GM21423 (cell line): ENCODE data around the gene MON1B.
"Not testable (repeated sequence)": the region's sequence is repeated elsewhere in the genome, so short reads cannot be mapped to it uniquely, and the experiment has no call there.

ENCODE experiments used
- ATAC-seq: cut with Tn5 transposase; IDR thresholded peaks from one replicate; pipeline ENCODE4 v1.9.1; 2021; ENCODE audit warnings: mild to moderate bottlenecking, moderate library complexity; ENCODE audit not compliant: unreplicated experiment

Gene MON1B

DNA sequence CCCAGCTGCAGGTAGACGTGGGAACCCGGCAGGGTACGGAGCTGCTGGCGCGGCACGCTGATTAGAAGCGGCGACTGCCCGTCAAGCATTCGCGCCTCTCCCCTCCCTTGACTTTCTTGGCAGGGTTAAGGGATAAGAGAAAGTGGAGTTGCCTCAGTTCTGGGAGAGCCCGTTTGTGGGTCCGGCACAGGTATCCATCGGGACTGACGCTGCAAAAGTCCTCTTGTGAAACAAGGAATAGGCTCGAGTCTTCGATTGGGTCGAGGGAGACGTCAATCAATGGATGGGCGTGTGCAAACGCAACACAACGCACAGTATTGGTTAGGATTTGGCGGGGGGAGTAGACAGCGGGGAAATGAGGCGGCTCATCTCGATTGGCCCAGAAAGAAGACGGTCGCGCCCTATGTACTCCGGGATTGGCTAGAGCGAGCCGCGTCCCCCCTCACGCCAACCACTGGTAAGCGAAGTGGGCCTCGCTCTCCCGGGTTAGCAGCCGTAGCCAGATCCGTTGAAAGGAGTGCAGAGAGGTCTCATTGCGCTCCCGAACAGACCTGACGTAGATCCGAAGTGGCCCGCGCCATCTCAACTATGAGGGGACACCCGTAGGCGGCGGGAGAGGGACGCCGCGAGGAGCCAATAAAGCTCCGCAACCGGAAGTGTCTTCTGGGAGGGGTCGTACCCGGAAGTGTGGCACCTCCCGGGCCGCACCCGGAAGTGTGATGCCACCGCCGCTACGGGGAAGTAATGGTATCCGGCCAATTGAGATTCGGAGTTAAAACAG lies at the start of gene MON1B:
TSS of gene MON1B (plus strand) at position 713 of the 781 bp plus-strand sequence. CDS start 296 bp downstream, outside the sequence.
- ATAC-seq, result peak; percentile 95

DNA sequence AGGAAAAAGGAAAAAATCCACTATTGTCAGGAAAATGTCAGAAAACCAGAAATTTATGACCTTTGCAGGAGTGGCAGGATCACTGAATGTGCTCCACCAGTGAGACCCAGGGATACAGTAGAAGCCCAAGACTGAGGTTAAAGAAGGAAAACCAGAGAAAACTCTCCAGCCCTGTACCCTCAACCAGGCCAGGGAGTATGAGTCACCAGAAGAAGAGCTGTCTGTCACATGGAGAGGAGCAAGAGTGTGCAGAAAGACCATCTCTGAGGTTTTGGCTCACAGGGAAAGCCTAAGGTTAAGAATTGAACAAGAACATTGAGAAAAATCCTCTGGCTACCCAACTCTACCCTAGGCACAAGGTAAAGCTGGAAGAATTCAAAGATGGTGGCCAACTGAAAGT lies 47.6 kb upstream of the MON1B start:
- no peak for ATAC-seq

DNA sequence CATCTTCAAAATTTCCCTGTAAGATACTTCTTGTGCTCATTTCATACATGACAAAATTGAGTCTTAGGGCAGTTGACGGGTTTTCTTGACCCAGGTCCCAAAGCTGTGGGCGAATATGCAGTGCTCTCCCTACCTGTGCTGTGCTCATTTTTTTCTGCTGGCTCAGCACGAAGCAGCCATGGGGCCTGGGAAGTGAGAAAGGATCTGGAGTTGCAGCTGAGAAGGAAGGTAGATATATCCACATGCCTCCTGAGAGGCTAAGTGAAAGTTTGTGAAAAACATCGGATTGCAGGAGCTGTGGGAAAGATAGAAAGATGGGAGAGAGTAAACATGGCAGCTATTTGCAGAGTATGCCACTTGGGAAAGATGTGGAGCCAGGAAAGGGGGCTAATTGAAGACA lies 42.9 kb upstream of the MON1B start:
- no peak for ATAC-seq

DNA sequence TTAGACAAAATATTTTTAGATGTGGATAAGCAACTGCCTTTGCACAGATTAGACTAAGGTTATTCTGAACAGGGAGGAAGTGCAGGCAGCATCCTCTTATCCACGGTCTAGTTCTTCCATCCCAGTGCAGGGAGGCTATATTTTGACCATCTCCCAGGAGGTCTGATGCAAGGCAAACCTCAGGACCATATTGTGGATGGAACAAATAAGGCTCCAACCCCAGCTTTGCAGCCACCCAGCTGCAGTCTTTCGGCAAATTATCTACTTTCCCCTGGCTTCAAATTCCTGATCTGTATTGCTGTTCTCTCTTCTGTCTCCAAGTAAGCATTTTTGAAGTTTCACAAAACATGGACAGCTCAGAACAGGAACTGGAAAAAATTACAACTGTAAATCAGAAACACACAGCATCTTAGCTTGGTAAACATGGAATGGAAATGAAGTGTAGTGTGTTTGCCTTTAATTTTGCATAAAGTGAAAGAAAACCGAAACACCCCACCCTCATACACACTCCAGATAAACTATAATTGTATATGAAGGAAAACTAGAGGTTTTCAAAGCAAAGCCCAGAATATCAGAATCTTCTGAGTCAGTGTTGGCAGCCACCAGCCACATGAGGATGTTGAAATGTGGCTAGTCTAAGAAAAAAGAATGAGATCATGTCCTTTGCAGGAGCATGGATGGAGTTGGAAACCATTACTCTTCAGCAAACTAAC lies 33.5 kb upstream of the MON1B start:
- ATAC-seq, result no peak

DNA sequence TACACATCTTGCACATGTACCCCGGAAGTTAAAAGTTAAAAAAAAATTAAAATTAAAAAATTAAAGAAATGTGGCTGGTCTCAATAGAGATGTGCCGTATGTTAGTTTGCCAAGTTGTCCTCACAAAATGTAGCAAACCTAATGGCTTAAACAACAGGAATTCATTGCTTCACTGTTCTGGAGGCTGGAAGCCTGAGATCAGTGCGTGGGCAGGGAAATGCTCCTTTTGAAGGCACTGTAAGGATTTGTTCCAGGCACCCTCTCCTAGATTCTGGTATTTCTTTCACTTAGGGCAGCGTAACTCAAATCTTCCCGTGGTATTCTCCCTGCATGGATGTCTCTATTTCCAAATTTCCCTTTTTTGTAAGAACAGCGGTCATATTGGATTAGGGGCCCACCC lies 32.7 kb upstream of the MON1B start:
- no peak for ATAC-seq

DNA sequence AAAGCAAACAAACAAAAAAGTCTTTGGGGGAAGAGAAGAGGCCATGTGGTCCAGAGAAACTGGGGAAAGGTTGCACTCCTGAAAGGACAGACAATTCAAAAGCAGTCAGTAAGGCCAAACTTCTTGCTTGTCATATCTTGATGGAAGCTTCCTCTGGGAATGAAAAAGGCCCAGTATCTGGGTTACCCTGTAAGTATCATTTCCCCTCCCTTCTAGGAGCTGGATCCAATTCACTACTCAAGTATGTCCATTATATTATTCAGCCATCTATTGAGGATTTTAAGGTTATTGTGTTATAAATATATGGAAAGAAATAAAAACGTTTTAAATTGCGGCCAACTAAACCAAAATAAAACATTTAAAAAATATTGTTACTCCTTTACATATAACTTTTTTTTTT lies 26.0 kb upstream of the MON1B start:
- no peak for ATAC-seq

DNA sequence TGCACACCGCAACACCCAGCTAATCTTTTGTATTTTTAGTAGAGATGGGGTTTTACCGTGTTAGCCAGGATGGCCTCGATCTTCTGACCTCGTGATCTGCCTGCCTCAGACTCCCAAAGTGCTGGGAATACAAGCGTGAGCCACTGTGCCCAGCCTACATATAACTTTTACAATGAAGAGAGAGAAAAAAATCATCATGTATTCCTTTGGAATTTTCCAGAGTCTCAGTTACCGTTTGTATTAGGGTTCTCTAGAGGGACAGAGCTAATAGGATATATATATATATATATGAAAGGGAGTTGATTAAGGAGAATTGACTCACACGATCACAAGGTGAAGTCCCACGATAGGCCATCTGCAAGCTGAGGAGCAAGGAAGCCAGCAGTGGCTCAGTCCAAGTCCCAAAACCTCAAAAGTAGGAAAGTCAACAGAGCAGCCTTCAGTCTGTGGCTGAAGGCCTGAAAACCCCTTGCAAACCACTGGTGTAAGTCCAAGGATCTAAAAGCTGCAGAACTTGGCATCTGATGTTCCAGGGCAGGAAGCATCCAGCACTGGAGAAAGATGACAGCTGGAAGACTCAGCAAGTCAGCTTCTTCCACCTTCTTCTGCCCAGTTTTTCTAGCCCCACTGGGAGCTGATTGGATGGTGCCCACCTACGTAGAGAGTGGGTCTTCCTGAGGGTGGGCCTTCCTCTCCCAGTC lies 25.3 kb upstream of the MON1B start:
- not testable (repeated sequence) for ATAC-seq

DNA sequence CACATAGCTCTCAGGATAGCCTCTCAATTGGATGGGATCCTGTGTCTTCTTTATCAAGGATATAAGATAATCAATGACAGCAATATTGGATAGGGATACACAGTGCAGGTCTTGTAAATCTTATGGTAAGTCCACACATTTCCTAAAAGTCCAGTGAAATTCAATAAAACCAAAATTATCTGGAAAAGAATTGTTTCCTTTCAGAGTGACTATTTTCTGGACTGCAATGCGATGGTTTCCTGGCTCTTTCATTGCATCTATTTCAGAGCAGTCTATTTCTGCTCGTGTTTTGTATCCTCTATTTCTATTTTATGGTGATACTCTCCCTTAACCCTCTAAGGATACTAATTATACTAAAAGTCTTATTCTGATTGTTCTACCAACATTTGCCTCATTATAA lies 24.3 kb upstream of the MON1B start:
- ATAC-seq, result no peak

DNA sequence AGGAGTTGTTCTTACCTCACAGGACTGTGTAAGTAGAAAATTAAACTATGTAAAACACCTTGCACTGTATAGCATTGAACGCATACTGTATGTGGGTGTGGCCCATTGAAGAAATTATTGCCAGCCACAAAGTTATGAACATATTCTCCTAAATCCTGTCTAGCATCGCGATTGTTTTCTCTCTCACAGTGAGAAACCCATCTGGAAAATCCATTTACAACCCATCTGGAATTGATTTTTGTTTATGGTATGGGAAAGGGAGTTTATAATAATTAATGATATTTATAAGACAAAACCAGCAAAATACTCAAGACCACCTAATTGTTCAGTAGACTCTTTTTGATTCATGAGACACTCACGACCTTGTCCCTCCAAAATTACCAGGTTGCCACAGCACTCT lies 22.1 kb upstream of the MON1B start:
- ATAC-seq, result no peak

DNA sequence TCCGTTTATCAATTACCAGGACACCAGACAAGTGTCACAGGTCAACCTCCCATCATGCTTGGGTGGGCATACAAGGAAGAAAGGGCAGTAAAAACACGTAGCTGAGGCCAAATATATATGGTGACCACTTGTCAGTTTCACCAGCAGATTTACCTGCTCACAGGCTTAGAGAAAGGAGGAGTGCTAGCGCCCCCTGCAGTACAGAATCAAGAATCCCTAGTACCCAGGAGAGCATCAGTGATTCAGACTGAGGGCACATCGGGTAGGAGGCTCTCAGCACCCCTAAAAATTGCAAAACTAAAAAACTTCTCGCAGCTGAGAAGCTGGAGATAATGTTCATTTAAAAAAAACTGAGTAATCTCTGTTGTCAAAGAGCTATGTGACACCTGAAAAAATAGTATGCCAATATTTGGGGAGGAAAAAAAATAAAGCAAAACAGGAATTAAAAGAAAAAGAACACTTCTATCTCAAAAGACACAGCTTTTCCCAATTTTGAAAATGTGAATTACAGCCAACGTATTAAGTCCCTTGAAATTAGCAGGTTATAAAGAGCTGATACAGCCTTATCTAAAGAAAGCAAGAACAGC lies 21.2 kb upstream of the MON1B start:
- ATAC-seq, result peak; percentile 73

DNA sequence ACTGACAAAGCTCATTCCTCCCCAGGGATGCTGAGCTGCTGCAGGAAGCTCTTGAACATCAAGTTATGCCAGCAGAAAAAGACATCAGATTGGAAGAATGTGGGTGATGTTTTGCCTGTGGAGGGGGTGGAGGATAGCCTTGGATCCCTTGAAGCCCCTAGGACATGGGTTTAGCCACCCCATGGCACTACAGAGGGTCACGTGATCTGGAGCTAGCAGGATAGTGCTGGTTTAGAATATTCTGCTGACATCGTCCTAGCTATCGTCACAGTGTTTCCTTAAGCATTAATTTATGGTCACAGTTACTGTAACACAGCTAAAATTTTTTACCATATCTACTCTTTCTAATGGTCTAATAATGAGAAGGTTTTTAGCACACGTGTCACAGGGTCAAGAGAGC lies 20.2 kb upstream of the MON1B start:
- no peak for ATAC-seq

DNA sequence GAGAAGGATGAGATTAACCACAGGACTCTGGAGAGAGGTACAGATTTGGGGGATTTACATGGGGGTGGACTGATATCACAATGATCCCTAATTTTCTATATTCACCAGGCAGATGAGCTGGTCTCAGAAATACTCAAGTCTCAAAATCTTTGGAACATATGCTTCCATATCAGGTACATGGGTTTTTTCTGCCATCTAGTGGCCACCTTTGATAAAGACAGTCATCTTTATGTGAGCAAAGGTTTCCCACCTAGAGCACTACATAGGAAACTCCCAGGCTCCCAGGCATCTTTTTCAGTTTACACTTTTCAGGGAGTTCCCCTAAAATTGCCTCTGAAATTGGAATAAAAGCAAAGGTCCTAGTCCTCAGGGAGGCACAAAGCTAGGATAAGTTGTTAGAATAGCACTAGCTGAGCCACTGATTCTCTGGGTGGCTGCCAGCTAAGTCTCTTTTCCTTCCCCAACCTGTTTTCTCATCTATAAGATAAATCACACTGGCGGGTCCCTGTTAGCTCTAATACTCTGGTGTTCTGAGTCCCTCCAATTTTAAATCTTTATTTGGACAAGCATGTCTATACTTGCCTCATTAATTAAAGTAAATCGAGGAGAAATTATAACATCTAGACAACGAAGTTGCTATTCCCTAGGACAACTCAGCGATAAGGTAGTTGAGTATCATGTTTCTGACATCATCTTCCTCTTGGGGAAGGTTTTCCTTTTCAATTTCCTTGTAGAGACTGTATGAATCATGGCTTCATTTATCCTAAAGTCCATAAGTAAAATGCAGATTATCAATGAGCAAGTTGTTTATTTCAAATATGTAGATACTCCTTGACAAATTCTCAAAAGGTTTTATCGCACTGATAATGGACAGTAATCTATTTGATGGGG lies 19.0 kb upstream of the MON1B start:
- ATAC-seq, result no peak

DNA sequence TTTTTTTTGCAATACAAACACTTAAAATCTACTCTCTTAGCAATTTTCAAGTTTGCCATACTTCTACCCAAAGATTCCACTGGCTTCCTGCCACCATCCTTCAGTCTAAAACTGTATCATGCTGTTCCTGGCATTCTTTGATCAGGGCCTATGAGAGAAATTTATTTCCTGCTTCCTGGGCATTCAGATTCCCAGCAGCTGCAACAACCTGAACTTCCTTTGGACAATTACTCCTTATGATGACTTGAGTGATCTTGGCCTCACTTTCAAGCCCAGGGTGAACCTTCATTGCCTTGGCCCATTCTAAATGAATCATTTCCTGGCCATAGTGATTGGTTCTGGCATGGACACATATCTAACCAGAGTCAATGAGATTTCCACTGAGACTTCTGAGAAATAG lies 18.0 kb upstream of the MON1B start:
- ATAC-seq, result no peak

DNA sequence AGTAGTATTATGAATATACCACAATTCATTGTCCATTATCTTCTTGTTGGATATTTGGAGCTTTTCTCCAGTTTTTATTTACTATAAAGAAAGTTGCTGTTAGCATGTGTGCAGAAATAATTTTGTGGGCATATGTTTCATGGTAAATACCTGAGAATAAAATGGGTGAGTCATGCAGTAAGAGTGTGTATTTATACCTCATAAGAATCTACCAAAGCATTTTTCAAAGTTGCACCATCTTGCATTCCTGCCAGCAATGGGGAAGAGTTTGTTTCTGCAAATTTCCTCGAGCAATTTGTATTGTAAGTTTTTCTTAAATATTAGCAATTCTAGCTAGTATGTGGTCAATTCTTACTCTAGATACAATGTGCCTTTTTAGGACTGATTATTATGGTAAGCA lies 7.9 kb upstream of the MON1B start:
- no peak for ATAC-seq

DNA sequence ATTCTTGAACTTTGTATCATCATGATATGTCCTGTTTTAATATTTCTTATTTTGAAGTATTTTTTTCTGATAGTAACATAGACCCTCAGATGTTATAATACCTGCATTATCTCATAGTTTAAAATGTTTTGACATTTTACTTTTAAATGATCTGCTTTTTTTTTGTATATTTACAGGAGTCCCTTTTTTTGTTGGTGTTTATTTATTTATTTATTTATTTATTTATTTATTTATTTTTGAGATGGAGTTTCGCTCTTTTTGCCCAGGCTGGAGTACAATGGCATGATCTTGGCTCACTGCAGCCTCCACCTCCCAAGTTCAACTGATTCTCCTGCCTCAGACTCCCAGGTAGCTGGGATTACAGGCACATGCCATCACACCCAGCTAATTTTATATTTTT lies 4.7 kb upstream of the MON1B start:
- ATAC-seq, result not testable (repeated sequence)

DNA sequence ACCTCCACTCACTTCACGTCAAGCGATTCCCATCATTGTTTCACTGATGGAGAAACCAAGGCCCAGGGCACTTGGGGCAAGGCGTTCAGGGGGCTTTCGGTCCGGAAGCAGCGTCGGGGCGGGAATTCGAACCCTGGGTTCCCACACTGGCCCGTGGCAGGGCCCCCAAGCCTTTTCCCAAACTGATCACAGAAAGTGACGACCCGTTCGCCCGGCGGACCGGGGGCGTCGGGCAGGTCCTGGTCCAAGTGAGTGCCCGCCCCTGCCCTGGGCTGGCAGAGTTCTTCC lies 856 bp upstream of the MON1B start:
- ATAC-seq, result no peak

DNA sequence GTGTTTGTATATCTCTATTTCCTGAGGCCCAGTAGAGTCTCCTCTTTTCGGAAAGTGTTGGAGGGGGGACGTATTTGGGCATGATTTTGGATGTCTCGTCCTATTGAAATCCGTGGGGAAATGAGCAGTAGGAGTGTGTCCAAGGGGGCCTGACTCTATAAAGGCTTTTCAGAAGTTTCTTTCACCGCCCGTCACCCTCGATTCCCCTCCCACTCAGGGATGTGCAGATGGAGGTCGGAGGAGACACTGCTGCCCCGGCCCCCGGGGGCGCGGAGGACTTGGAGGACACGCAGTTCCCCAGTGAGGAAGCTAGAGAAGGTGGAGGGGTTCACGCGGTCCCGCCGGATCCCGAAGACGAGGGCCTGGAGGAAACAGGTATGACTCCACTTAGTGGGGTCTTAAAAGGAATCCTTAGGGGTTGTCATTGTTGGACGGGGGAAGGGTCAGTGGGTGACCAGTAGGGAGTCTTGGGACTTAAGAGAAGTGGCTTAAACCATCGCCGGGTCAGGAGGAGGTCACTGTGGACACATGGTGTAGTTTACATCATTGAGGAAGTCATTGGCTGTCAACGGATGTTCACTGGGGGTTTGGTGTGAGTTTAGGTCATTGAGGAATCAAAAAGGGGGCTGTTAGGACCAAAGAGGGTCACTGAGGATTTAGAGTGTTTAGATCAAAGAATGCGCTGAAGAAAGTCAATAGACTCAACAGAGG lies 424 bp downstream of the MON1B start:
- ATAC-seq, result peak; percentile 0

DNA sequence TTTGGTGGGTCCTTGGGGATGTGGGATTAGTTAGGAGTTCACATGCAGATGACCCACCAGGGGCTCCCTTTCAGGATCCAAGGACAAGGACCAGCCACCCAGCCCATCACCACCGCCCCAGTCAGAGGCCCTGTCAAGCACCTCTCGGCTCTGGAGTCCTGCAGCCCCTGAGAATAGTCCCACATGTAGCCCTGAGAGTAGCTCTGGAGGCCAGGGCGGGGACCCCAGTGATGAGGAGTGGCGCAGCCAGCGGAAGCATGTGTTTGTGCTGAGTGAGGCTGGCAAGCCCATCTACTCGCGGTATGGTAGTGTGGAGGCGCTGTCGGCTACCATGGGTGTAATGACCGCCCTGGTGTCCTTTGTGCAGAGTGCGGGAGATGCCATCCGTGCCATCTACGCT lies 2.4 kb downstream of the MON1B start:
- ATAC-seq, result no peak

DNA sequence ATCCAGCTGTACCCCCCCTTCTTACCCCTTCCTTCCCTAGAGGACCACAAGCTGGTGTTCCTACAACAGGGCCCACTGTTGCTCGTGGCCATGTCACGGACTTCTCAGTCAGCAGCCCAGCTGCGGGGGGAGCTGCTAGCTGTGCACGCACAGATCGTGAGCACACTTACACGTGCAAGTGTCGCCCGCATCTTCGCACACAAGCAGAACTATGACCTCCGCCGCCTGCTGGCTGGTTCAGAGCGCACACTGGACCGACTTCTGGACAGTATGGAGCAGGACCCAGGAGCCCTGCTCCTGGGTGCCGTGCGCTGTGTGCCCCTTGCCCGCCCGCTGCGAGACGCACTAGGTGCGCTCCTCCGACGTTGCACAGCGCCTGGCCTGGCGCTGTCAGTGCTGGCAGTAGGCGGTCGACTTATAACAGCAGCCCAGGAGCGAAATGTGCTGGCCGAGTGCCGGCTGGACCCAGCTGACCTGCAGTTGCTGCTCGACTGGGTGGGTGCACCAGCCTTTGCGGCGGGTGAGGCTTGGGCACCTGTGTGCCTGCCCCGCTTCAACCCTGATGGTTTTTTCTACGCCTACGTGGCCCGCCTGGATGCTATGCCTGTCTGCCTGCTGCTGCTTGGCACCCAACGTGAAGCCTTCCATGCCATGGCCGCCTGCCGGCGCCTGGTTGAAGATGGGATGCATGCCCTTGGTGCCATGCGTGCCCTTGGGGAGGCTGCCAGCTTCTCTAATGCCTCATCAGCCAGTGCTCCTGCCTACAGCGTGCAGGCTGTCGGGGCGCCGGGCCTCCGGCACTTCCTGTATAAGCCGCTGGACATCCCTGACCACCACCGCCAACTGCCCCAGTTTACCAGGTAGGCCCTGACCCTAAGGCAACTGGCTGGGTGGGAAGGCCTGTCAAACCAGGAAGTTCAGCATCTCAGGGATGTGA lies 3.6 kb downstream of the MON1B start:
- no peak for ATAC-seq
